Spleen (tissue), 7 donors: ENCODE measurements around the gene MRO.

ENCODE experiments used
- CTCF ChIP-seq, 11 experiments: fragments of 200-600 bp in 7 of 11; fragments of 450-650 bp in 4 of 11; sonication (generic) in 4 of 11; IDR thresholded peaks in 8 of 11; conservative IDR thresholded peaks in 3 of 11; 1 replicate in 7 of 11; 2 replicates in 4 of 11; pipeline versions ENCODE4 v1.4.0 to v1.8.0; 2016 to 2021; ENCODE audit warnings: antibody characterized with exemption in 11 of 11, inconsistent platforms in 4 of 11, mild to moderate bottlenecking in 1 of 11
- POLR2A ChIP-seq, 3 donors: fragments of 450-650 bp; IDR thresholded peaks; one replicate each; pipeline ENCODE4 v1.5.1; 2017; ENCODE audit warnings: antibody characterized with exemption in 3 of 3, mild to moderate bottlenecking in 1 of 3
- POLR2AphosphoS5 ChIP-seq, 3 donors: sonication (generic); formaldehyde crosslinking; IDR thresholded peaks; one replicate each; pipeline ENCODE4 v1.5.1; 2017; ENCODE audit warnings: antibody characterized with exemption in 3 of 3
- donor health status: DM: no; HTN: no; CAD: no; lungs with moderate emphysema.
- donor health status: DM: no; HTN: no; CAD: no.
- donor health status: DM: no; HTN: no; CAD: no.

- TF ChIP-seq CTCF (IDR thresholded peaks at IDR 0.05 in 8 of 11, conservative IDR thresholded peaks at IDR 0.05 in 3 of 11) = peak; percentile 75 to 97 (median 94)
- TF ChIP-seq POLR2AphosphoS5 (IDR thresholded peaks at IDR 0.05) = peak; percentile 83 to 89 (median 84)
- peak in 1 of 3 donors; percentile 40 for TF ChIP-seq POLR2A (IDR thresholded peaks at IDR 0.05)
Observed at GRCh38 chr18:50819728-50820378, at the start of gene MRO.
